Activated effector memory CD4-positive, alpha-beta T cell treated with Interleukin-2 at 50 U/mL for 16 hours (primary cell): Measurements from ENCODE around the gene PLBD2.
A peak's percentile ranks its signal among the peaks of the same experiment; 100 is the strongest.
"Not testable (repeated sequence)": the region's sequence is repeated elsewhere in the genome, so short reads cannot be mapped to it uniquely, and the experiment has no call there.

Experiments used
- DNase-seq: peaks from one replicate; pipeline ENCODE4 v3.0.0-alpha.2; 2020

The PLBD2 gene

DNA sequence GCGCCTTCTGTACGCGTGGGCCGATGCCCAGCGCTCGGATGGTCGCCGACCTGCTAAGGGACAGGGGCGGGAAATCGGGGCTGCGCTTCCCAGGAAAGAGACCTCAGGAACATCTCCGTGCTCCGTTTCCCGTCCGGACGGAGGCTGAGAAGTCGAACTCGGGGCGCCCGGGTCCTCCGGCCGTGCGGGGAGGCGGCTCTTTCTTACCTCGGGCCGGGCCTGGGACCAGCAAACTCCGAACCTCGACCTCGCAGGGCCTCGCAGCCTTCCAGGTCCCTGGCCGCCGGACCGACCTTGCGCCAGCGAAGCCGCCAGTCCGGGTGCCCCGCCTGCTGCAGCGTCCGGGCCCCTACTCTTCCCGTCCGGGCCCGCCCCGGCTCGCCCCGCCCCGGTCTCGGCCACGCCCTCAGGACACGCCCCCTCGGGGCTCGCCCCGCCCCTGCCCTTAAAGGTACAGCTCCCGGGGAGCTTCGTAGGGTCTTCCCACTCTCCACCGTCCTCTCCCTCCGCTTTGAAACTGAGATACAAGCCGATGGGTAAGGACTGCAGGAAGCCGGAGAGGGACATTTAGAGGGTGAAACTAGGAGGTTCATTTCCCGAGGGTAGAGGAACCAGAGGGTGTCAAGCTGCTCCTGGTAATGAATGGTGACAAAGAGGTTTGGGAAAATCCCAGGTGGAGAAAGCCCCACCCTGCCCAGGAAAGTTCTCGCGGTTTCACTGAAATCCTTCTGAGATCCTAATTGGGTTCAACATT lies 23.4 kb upstream of the PLBD2 start, which contains the start of gene SLC8B1:
SLC8B1 (minus strand) TSS at position 324 of the 754 bp plus-strand sequence. CDS start 2,231 bp downstream, outside the sequence.
- peak; percentile 87 for DNase-seq

DNA sequence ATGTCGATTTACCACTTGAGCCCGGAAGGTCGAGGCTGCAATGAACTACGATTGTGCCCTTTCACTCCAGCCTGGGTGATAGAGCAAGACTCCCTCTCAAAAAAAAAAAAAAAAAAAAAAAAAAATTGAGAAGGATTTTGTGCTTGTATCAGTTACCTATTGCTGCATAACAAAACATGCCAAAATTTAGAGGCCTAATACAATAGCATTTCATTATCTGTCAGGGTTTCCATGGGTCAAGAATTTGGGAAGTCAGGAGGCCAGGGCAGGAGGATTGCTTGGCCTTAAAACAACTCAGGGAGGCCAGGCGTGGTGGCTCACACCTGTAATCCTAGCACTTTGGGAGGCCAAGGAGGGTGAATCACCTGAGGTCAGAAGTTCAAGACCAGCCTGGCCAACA lies 18.8 kb upstream of the PLBD2 start:
- DNase-seq: no peak

DNA sequence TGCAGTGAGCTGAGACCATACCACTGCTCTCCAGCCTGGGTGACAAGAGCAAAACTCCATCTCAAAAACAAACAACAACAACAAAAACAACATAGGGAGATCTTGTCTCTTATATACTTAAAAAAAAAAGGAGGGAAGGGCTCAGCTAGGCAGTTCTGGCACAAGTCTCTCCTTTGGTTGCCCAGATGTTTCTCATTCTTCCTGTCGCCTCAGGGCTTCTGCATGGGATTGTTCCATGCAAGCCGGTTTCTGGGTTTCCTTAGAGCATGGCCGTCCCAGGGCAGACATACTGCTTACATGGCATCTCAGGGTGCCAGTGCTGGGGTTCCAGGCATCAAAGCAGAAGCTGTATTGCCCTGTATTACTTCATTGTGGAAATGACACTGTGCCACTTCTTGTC lies 18.3 kb upstream of the PLBD2 start:
- DNase-seq: no peak

DNA sequence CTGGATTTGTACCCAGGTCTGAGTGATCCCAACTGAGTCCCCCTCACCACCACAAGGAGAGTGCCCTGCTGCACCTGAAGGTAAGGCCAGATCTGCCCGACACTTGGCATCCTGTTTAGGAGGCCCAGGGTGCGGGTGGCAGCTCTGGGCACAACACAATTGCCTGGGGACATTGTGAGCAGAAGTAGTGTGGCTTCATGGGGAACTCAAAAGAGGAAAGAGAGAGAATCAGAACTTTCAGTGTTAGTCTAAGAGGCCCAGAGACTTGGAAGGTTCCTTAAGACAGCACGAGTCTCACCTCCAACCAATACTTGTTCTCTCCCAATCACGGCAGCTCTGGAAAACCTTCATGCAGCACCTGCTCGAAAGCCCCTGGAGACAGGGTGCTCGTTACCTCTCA lies 16.9 kb upstream of the PLBD2 start:
- DNase-seq: no peak

DNA sequence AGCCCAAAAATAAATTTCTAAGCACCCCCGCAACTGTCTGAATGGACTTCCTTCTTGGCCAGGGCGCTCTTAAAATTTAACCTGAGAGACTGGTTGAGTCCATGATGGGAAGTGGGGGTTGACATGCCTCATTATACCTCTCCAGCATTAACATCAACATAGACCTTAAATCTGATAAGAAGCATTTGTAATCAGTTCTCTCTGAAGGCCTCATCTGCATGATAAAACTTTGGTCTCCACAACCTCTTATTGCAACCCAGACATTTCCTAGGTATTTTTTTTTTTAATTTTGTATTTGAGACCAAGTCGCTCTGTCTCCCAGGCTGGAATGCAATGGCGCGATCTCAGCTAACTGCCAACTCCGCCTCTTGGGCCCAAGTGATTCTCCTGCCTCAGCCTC lies 13.1 kb upstream of the PLBD2 start:
- DNase-seq: no peak

DNA sequence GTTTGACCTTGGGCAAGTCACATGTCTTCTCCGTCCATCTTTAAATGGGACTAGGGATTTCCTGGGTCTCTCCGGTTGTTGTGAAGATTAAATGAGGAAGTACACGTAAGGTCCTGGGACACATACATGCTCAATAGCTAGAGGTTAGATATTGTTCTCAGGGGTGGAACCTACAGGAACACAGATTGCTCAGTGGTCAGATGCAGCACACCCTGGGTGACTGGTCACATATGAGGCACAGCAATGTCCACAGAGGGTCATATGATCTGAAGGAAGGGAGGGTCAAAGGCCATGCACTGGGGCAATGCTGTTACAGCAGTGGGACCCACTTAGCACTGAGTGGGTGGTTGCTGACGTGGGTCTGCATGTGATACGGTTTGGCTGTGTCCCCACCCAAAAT lies 12.0 kb upstream of the PLBD2 start:
- no peak for DNase-seq

DNA sequence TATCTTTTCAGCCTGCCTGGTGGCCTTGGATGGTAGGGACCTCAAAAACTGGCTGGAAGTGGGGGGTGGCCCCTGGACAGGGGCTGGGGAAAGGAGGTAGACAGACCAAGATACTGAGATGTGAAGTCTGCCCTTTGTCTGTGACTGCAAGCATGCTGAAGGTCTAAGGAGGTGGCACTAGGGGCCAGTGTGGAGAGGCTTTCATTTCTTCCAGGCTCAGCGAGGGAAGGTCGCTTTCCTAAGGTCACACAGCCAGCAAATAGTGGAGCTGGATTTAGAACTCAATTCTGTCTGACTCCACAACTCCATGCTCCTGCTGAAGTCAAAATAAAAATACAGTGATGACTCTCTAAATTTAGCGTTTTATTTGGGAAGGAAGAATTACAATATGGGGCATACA lies 11.3 kb upstream of the PLBD2 start:
- DNase-seq: no peak

DNA sequence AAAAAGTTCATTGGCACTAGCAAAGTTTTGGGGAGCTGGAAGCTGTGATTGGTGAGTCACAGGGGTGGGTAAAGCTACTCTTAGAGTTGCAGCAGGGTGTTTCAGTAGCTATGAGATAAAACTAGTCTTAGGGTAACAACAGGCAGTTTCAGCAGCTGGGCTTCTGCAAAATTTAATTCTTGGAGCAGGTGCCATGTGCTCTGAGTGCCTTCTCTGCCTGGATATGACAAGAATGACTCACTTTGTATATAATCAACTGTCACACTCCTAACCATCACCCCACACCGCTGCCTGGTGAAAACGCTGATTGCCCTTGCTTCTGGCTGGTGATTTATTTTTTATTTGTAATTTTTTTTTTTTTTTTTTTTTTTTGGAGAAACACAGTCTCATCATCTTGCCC lies 10.5 kb upstream of the PLBD2 start:
- DNase-seq: no peak

DNA sequence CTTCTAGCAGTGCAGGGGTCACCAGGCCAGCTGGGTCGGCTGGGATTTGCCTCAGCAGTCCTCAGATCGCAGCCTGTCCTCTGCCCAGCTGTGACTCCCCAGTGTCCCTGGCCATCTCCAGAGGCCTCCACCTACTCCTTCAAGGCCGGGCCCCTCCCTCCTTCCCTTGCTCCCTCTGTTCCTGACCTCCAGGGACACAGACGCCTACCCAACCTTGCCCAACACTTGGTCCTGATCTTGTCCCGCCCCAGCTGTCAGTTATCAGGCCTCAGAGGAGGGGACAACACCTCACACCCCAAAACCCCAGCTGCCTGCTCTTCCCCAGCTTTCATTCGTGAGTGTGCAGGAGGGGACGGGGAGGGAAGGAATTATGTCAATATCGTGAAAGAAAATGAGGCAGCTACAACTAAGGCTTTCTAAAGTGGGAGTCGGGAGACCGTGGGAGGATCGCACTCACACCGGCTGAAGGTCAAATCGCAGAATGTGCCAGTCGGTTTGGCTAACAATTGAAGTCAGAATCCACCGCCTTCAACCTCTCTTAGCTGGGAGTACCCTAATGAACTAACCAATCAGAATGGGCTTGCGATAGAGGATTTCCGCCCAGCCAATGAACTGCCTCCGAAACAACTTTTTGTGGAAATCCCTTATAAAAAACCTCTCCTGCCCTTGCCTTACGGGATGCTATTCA lies 9.4 kb upstream of the PLBD2 start:
- no peak for DNase-seq

DNA sequence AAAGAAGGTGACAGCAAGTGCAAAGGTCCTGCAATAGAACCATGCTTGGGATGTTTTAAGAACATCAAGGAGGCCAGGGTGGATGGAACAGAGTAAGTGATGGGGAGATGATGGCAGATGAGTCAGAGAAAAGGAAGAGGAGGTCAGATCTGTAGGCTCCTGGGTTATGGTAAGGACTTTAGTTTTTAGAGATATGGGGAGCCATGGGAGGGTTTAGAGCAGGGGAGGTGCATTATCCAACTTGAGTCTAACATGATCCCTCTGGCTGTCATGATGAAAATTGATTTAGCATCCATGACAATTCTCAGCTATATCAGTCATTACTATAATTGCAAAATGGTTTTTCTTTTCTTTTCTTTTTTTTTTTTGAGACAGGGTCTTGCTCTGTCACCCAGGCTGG lies 7.3 kb upstream of the PLBD2 start:
- no peak for DNase-seq

DNA sequence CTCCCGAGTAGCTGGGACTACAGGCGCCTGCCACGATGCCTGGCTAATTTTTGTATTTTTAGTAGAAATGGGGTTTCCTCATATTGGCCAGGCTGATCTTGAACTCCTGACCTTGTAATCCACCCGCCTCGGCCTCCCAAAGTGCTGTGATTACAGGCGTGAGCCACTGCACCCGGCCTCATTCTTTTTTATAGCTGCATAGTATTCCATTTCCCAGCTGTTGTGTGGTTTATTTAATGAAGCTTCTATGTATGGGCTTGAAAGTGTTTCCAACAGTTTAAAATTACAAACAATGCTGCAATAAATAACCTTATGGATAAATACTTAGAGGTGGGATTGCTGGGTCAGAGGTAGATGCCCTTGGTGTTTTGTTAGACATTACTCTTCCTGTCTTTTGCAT lies 4.2 kb upstream of the PLBD2 start:
- not testable (repeated sequence) for DNase-seq

DNA sequence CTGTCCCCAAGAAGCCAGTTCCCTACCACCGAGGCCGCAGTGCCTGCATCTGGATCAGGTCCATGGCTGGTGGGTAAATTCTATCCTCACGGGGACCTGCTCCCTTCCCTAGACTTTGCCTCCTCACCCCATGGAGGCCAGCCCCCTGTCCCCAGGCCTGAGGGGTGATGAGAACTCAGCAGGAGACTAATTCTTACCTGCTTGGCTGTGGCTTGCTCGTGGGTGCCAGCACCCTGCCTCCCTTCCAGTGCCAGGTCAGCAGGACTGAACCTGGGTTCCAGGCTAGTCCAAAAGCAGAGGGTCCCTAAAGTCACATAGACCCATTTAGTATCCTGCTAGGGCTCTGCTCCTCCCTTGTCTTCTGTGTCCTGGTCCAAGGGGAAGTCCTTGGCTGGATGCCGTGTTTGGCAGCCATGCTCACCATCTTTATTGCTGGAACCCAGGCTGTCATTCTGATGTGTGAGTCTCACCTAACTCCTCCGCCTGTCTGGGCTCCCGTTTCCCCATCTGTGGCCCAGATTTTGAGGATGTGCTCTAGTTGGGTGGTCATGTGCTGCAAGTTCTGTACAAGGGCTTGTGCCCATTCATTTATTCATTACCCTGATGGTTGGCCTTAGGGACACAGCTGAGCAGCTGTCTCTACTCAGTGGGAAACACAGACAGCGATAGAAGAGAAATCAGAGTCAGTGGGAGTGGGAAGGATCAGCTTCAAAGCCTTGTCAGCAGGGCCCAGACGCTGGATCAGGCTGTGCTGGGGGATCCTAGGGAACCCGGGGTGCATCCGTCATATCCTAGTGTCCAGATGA lies 949 bp downstream of the PLBD2 start:
- no peak for DNase-seq

DNA sequence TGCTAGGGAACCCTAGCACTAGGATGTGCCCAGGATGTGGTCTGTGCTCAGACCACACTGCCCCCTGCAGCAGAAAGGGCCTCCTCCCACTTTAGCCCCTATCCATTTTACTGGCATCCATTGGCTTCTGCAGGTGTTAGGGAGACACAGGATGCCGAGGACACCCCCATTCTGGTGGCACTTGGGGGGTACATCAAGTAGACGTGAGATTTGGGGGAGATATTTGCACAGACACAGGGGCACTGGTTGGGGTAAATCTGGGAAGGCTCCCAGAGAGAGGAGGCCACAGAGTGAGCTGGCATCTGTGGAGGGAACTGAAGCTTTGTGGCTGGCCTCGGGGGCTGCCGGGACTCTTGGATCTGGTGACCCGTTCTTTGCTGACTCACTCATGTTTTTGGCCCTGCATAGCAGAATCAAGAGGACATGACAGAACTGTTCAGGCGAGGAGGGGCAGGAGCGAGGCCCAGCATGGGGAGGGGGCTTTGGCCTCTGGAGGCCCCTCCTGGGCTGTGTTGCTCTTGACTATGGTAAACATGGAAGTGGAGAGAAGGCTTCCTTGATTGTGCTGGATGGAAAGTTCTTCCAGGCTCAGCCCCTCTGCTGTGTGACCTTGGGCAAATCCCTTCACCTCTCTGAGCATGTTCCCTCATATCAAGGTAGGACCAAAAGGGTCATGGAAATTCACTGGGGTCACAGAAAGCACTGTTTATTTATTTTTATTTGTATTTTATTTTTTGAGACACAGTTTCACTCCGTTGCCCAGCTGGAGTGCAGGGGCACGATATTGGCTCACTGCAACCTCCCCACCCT lies 1.8 kb downstream of the PLBD2 start:
- no peak for DNase-seq

DNA sequence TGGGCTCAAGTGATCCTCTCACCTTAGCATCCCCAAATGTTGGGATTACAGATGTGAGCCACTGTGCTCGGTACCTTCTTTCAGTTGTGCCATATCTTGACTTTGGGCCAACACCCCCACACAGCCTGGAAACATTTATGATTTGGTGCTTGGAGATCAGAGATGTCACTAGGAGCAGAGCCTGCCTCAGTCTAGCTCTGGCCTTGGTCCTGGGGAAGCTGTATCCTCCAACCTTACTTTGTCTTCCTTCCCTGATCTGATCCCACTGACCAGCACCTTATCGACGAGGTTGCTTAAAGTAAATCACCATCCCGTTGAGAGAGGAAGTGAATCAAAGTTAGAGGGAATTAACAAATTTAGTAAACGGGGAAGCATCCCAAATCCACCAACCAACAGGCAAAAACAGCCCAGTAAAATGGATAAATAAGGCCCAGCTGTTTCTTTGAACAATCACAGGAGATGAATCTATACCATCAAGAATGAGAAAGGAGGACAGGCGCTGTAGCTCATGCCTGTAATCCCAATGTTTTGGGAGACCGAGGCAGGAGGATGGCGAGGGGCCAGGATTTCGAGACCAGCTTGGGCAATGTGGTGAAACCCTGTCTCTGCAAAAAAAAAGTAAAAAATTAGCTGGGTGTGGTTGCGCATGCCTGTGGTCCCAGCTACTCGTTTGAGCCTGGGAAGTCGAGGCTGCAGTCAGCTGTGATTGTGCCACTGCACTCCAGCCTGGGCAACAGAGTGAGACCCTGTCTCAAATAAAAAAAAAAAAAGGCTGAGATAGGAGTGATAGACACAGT lies 3.4 kb downstream of the PLBD2 start:
- DNase-seq: no peak

DNA sequence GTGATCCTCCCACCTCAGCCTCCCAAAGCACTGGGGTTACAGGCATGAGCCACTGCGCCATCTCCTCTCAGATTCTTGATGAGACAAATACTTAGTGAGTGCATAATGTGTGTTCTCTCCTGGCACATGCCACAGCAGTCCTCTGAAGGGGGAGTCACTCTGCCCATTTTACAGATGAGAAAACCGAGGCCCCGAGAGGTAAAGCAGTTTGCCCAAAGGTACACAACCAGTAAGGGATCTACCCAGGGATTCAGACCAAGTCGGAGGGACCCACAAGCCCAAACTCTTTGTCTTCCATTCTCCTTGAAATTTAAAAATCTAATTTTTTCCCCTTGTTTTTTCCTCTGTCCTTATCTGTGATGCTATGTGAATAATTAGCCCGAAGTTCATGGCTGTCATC lies 6.3 kb downstream of the PLBD2 start:
- no peak for DNase-seq

DNA sequence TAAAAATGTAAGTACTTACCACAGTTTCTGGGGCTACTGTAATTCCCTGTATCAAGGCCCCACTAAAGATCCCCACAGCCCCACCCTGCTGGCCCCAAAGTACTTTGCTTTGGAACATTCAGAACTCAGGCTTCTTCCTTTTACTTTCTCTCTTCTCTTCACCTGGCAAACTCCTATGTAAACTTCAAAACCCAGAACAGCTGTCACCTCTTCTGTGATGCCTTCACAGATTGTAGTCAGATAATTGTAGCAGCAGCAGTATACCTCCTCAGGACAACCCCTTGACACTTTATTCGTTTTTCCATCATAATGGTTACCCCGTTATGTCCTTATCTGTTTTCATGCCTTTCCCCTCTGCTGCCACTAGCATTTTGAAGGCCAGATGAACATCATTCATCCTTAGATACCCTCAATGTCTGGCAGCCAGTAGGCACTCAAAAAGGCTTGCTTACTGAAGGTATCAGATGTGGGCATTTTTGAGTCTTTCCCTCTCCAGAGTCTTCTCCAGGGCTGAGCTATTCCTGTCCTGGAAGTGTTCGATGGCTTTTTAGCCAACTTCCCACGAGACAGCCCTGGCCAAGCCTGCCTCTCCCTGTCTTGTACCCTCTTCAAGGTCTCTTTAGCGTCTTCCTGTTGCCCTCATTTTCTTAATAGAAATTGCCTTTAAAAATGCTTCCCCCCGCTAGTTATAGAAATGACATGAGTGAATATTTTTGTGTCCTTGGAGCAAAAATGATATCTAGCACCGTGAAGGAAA lies 7.4 kb downstream of the PLBD2 start:
- no peak for DNase-seq

DNA sequence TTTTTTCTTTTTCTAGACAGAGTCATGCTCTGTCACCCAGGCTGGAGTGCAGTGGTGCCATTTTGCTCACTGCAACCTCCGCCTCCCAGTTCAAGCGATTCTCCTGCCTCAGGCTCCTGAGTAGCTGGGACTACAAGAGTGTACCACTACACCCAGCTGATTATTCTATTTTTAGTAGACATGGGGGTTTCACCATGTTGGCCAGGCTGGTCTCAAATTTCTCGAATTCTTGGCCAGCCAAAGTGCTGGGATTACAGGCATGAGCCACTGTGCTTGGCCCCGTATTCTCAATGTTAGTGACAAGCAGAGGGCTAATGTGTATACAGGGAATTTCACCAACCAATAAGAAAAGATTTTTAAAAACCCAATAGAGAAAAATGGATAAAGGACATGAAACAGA lies 8.4 kb downstream of the PLBD2 start:
- no peak for DNase-seq

DNA sequence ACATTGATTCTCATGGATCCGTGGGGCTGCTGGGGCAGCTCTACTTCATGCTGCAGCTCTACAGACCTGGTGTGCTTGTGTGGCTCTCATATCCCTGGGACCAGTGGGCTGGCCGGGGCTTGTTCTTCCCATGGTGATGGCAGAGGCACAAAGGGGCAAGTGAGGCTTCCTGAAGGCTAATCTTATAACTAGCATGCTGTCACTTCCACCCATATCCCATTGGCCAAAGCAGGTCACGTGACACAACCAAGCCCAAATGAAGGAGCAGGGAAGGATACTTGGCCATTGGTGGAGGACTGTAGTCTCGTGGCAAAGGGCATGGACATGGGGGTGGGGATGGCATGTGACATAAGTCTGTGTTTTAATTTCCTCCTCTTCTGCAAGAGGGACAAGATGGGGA lies 9.9 kb downstream of the PLBD2 start:
- DNase-seq: no peak

DNA sequence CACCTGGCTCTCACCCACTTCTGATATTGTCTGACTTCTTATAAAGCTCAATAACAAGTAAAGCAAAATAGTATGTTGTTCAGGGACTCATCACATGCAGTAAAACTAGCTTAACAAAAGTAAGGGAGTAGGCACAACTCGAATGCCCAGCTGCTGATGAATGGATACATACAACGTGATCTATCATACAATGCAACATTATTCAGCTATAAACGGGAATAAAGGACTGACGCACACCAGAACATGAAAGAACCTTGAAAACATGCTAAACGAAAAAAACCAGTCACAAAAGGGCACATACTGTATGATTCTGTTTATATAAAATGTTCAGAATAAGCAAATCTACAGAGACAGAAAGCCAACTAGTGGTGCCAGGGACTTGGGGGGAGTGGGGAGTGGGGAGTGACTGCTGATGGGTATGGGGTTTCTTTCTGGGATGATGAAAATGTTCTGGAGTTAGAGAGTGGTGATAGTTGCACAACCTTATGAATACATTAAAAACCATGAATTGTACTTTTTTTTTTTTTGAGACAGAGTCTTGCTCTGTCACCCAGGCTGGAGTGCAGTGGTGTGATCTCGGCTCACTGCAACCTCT lies 11.1 kb downstream of the PLBD2 start:
- DNase-seq: no peak

DNA sequence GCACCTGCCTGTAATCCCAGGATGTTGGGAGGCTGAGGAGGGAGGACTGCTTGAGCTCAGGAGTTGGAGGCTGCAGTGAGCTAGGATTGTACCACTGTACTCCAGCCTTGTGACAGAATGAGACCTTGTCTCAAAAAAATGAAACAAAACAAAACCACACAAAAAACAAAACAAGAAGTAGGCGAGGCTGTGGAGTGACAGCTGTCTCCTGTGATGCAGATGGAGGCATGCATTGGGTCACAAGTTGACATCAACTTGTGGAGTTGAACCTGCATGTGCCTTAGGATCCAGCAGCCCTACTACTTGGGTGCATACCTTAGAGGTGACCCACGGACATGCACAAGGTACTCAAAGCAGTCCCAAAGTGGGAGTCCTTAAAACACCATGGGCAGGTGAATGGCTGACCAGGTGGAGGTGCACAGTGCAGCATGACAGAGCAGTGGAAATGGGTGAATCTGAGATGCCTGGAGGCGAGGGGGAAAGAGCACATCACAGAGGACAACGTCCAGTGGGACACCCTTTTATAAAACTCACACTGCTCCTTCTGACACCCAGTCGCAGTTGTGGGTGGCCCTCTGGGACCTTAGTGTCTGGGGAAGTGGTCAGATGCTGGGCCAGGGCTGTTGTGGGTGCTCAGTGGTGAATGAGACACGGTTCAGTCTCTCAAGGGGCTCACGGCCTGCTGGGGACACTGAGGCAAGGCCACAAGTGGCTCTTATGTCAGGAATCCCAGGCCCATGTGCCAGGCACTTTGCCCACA lies 12.7 kb downstream of the PLBD2 start:
- no peak for DNase-seq
